ENCODE measurements around the gene TECTA. TPM values are rescaled to one million over a fixed set of nuclear protein-coding genes. Genes with fewer than 3 reads are reported as not detected.
A peak's percentile ranks its signal among the peaks of the same experiment; 100 is the strongest.

Gene TECTA
- total and polyA plus RNA-seq, 2 of the 8 experiments (the other 6 are each of a cell fraction or from before 2014, with no cell fraction given), result 0.59 to 1.0 TPM

DNA sequence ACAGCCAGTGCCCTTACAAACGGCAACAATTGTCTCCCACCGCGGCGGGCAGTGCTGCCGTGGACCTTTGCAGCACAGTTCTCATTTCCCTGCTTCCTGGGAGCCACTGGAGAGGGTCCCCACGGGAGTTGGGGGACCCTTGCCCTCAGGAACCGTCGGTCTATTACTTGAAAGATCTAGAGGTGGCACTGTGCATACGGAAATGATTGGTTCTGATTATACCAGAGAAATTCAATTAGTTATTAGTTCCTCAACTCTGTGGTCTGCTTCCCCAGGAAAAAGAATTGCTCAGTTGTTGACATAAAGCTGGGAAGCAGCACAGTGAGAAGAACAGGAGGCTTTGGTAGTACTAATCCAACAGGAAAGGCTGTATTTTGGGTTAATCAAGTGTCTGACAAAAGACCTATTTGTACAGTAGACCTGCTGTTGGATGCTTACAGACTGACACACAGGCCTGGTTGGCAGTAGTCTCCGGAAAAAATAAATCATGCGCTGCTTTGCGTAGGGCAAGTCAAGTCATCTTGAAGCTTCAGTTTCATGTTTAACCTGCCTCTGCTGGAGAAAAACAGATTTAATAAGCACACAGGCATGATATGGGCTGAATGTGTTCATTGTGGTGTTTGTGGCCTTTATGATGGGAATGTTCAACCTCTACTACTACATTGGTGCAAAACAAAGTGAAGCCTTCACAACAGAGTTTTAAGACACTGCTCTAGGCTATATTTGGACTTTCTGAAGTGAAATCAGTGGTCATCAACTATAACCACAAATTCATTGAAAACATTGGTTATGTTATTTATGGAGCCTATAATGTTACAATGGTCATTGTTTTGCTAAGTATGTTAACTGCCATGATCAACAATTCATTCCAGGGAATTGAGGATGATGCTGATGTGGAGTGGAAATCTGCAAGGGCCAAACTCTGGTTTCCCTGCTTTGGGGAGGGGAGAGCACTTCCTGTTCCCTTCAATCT, 136.9 kb downstream of the TECTA start:
- Histone ChIP-seq H4K91ac (replicated peaks; ENCODE audit: insufficient read length, low read length) (peak overlapping the region; percentile 80), H2AK5ac (ENCODE audit: low read depth, low read length) (no peak overlapping the region), H3K56ac (replicated peaks; ENCODE audit: insufficient read length, low read depth, low read length) (no peak overlapping the region), H3K23me2 (ENCODE audit: low read depth, low read length) (no peaks in the 10 kb centered on the region; the same call in 1 of the 2 replicates), H3K4me1 (replicated peaks in 1 of 4; ENCODE audit: control insufficient read depth in 3 of 4, insufficient read depth in 4 of 4, low read length in 3 of 4) (peaks cover 7 to 20% (median 14%) of the 10 kb centered on the region in 4 experiments), H3K27ac (ENCODE audit: low read depth, low read length) (no peak overlapping the region), H3K23ac (ENCODE audit: insufficient read length) (peak overlapping the region; percentile 93), H2AFZ (ENCODE audit: low read length) (no peak overlapping the region), H2BK15ac (ENCODE audit: low read length) (no peak overlapping the region), H4K20me1 (replicated peaks in 1 of 2; ENCODE audit: control insufficient read depth in 1 of 2, insufficient read depth in 2 of 2, low read length in 2 of 2) (no peaks in the 10 kb centered on the region), H3K14ac (ENCODE audit: insufficient read length) (no peak overlapping the region), H4K8ac (ENCODE audit: extremely low read depth, insufficient read depth, low read length) (no peak overlapping the region; the same call in 1 of the 2 replicates), H3K36me3 (ENCODE audit: control insufficient read depth in 2 of 4, insufficient read depth in 4 of 4, low read length in 3 of 4) (no peaks in the 10 kb centered on the region), H2BK5ac (ENCODE audit: low read depth, low read length) (no peak overlapping the region), H2BK120ac (replicated peaks; ENCODE audit: low read depth, low read length) (no peak overlapping the region), H2BK12ac (ENCODE audit: low read depth, low read length) (0 out of 2 replicates have a peak overlapping the region, but pooled peaks have one; percentile 50), H3K79me2 (ENCODE audit: control insufficient read depth in 1 of 2, insufficient read depth in 2 of 2, low read length in 2 of 2) (no peaks in the 10 kb centered on the region), H3K4me2 (ENCODE audit: insufficient read depth in 1 of 2, low read depth in 2 of 2, low read length in 2 of 2) (no peak overlapping the region), H3K18ac (ENCODE audit: extremely low read depth, low read length) (no peak overlapping the region; the same call in 1 of the 2 replicates), H3K4ac (replicated peaks; ENCODE audit: insufficient read length, low read depth, low read length) (no peak overlapping the region), H3K27me3 (replicated peaks in 1 of 4; ENCODE audit: control insufficient read depth in 3 of 4, extremely low read depth in 1 of 4, insufficient read depth in 3 of 4, low read length in 3 of 4) (no peaks in the 10 kb centered on the region), H3K9me3 (ENCODE audit: insufficient read depth in 2 of 2, low read depth in 1 of 2, low read length in 1 of 2) (no peaks in the 10 kb centered on the region), H3K4me3 (ENCODE audit: extremely low read depth in 1 of 4, insufficient read depth in 2 of 4, low read depth in 3 of 4, low read length in 4 of 4) (no peak overlapping the region), H3K79me1 (ENCODE audit: low read depth, low read length) (no peaks in the 10 kb centered on the region), H4K5ac (ENCODE audit: insufficient read length, low read depth, low read length) (no peak overlapping the region), H3K9ac (replicated peaks in 1 of 4; ENCODE audit: extremely low read depth in 1 of 4, low read depth in 3 of 4, low read length in 3 of 4) (no peak overlapping the region), H2BK20ac (ENCODE audit: low read length) (no peak overlapping the region)
- ChIA-PET CTCF (ENCODE audit: partially characterized antibody) (interaction anchor here (1.0 to 2.6 kb wide), 3 partner anchors 9 to 46 kb away, joined by 3 to 12 read pairs (median 4); no protein-coding TSS in a partner anchor), POLR2A (ENCODE audit: partially characterized antibody) (interaction anchor here (0.7 kb wide), 1 partner anchor 49 kb away, joined by 3 read pairs; no protein-coding TSS in a partner anchor)
- 98% methylated on average over 12 of the region's 12 CpGs; no CpG with 5 or more reads in 1 of the 2 experiments for WGBS, 2 experiments (ENCODE audit: extremely low coverage in 1 of 2, insufficient coverage in 1 of 2, insufficient read length in 1 of 2, insufficient replicate concordance in 2 of 2, low coverage in 1 of 2, low lambda C conversion rate in 2 of 2, missing lambda C conversion rate in 1 of 2)
- DNase-seq (ENCODE audit: low read depth in 1 of 2, low spot score in 2 of 2), result no peak
- no peak for FAIRE-seq
- TF ChIP-seq RBBP5 (IDR thresholded peaks at IDR 0.05; ENCODE audit: borderline replicate concordance, low read depth, low read length) (no peak), ATF2 (IDR thresholded peaks at IDR 0.05; ENCODE audit: low read length) (no peak), SP4 (IDR thresholded peaks at IDR 0.05; ENCODE audit: low read length) (no peak), RNF2 (IDR thresholded peaks at IDR 0.05; ENCODE audit: borderline replicate concordance, low read depth, low read length, missing control alignments, poor library complexity, severe bottlenecking) (no peak)

Measured in H1 (cell line).